Measurements from ENCODE around the gene CDH4. TPM values are rescaled to one million over a fixed set of nuclear protein-coding genes. Genes with fewer than 3 reads are reported as not detected.
A peak's percentile ranks its signal among the peaks of the same experiment; 100 is the strongest.

The CDH4 gene
- polyA plus RNA-seq, 4 donors, result 0.09 to 4.1 (median 0.25) TPM

DNA sequence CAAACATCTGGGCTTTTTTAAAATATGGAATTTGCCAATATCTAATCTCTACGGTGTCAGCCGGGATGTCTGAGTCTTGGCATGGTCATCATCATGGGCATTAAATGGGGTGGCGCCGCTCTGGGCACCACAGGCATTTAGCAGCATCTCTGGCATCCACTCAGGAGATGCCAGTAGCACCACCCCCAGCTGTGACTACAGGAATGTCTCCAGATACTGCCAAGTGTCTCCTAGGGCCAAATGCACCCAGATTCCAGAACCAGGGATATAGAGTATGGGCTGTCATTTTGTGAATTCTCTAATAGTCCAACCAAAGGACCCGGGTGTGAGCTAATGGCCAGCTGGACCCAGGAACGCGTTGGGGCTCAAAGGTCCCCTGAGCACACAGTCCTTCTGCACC is 452.6 kb downstream of the CDH4 start:
- no peaks in the 10 kb centered on the region for H3K27me3 ChIP-seq (ENCODE audit: control insufficient read depth in 3 of 3, insufficient read depth in 3 of 3, low read length in 3 of 3)
- no peaks in the 10 kb centered on the region for H3K9me3 ChIP-seq (ENCODE audit: control insufficient read depth in 2 of 2, insufficient read depth in 1 of 2, low read depth in 1 of 2, low read length in 1 of 2)
- DNase-seq (no peak), FAIRE-seq (no peak)
- no peak overlapping the region for H3K4me3 ChIP-seq (ENCODE audit: low read depth in 1 of 3, low read length in 3 of 3)
- no peaks in the 10 kb centered on the region for H3K36me3 ChIP-seq (ENCODE audit: control insufficient read depth in 3 of 3, insufficient read depth in 2 of 3, low read depth in 1 of 3, low read length in 3 of 3)
- no peaks in the 10 kb centered on the region for H3K4me1 ChIP-seq (ENCODE audit: control insufficient read depth in 3 of 3, insufficient read depth in 2 of 3, low read depth in 1 of 3, low read length in 2 of 3)
- no peak overlapping the region for H3K27ac ChIP-seq (ENCODE audit: low read depth in 1 of 3, low read length in 2 of 3)
- 67 to 86% (median 74%) methylated on average over 7 of the region's 7 CpGs for WGBS, 3 donors

DNA sequence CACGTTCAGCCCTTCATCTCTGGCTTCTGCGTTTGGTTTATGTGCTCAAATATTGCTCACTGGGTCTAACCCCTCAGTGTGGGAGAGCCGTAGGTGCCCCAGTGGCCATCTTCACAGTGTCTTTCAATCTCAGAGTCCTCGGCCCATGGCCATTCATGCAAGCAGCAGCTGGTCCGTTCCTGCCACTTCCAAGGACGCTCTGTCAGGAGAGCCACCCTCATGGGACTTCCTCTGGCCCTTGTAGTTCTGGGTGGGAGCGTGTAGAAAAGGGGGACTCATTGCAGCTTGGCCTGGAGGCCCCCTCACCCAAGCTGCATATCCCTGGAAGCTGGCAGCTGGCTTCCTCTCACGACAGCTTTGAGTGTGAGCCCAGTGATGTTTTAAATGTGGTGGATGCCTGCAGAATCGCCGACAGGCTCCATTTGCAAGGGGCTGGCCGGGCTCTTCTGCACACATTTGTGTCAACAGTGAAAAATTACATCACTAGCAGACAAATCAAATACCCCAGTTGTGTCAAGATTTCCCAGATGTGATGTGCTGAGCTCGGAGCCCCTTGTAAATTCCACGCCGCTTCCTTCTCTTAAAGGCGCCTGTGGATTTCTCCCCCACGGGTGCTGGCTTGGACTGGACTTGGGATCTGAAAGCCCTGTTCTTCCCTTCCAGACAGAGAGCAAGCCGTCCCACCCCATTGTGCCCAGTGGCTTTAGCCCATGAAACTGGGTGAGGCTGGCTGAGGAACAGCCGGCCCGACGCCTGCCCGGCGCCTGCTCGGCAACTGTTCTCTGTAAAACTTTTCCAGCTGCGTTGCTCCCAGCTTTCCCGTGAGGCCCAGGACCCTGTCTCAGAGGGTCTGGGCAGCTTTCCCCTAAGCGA is 453.6 kb downstream of the CDH4 start:
- Histone ChIP-seq H3K27ac (ENCODE audit: low read depth in 1 of 3, low read length in 2 of 3) (no peak overlapping the region), H3K36me3 (ENCODE audit: control insufficient read depth in 3 of 3, insufficient read depth in 2 of 3, low read depth in 1 of 3, low read length in 3 of 3) (no peaks in the 10 kb centered on the region), H3K9me3 (ENCODE audit: control insufficient read depth in 2 of 2, insufficient read depth in 1 of 2, low read depth in 1 of 2, low read length in 1 of 2) (no peaks in the 10 kb centered on the region), H3K4me1 (ENCODE audit: control insufficient read depth in 3 of 3, insufficient read depth in 2 of 3, low read depth in 1 of 3, low read length in 2 of 3) (no peaks in the 10 kb centered on the region), H3K27me3 (ENCODE audit: control insufficient read depth in 3 of 3, insufficient read depth in 3 of 3, low read length in 3 of 3) (no peaks in the 10 kb centered on the region), H3K4me3 (ENCODE audit: low read depth in 1 of 3, low read length in 3 of 3) (no peak overlapping the region)
- WGBS, 3 donors, result 57 to 74% (median 63%) methylated on average over 26 of the region's 26 CpGs
- DNase-seq (no peak), FAIRE-seq (no peak)

DNA sequence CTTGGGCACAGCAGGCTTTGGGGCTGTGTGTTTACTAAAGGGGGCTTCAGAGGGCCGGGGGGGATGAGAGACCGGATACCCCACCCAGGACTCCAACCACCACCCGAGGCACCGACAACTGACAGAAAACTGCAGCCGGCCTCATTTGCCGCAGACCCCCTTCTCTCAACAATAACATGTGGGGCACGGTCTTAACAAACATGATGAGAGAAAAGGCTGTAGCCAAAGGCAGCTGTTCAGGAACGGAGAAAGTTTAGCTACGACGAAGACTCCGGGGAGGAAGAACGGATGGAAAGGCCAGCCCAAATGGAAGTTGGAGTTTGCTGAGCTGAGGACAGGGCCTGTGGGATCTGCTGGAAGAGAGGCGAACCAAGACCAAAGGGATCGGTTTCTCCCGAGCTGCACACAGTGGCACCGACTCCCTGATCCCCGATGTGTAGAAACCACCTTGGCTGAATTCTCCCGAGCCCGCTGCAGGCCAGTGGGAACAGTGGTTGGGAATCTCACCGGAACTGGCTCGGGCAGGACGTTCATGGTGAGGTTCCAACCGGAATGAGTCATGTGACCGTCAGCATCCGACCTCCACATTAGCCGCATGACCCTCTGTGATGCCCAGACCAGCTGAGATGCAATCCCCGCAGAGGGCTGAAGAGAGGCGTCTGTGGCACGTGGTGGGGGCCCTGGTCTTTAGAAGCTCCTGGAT is 454.3 kb downstream of the CDH4 start:
- H3K36me3 ChIP-seq (ENCODE audit: control insufficient read depth in 3 of 3, insufficient read depth in 2 of 3, low read depth in 1 of 3, low read length in 3 of 3), result no peaks in the 10 kb centered on the region
- no peak overlapping the region for H3K27ac ChIP-seq (ENCODE audit: low read depth in 1 of 3, low read length in 2 of 3)
- H3K4me3 ChIP-seq (ENCODE audit: low read depth in 1 of 3, low read length in 3 of 3), result no peak overlapping the region
- DNase-seq (no peak), FAIRE-seq (no peak)
- no peaks in the 10 kb centered on the region for H3K9me3 ChIP-seq (ENCODE audit: control insufficient read depth in 2 of 2, insufficient read depth in 1 of 2, low read depth in 1 of 2, low read length in 1 of 2)
- 79 to 88% (median 86%) methylated on average over 29 of the region's 29 CpGs for WGBS, 3 donors
- peaks cover 0 to 2% (median 0%) of the 10 kb centered on the region in 3 donors for H3K27me3 ChIP-seq (ENCODE audit: control insufficient read depth in 3 of 3, insufficient read depth in 3 of 3, low read length in 3 of 3)
- no peaks in the 10 kb centered on the region for H3K4me1 ChIP-seq (ENCODE audit: control insufficient read depth in 3 of 3, insufficient read depth in 2 of 3, low read depth in 1 of 3, low read length in 2 of 3)

DNA sequence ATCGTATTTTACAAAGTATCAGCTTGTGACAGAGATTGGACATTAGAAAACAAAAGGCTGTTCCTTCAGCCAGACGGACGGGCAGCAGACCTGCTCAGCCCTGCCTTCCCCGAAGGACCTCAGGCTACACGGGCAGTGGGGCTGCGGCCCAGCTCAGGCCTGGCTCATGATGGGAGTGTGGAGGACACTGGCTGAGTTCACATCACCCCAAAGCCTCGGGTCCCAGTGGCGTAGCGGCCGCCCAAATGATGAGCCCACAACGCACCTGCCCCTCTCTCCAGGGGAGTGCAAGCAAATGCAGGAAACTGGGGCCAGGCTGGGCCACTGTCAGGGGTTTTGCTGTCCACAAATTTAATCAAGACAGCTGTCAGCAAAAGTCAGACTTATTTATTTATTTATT is 456.8 kb downstream of the CDH4 start:
- DNase-seq (no peak), FAIRE-seq (no peak)
- H3K36me3 ChIP-seq (ENCODE audit: control insufficient read depth in 3 of 3, insufficient read depth in 2 of 3, low read depth in 1 of 3, low read length in 3 of 3), result no peaks in the 10 kb centered on the region
- H3K4me3 ChIP-seq (ENCODE audit: low read depth in 1 of 3, low read length in 3 of 3), result no peak overlapping the region
- H3K27me3 ChIP-seq (ENCODE audit: control insufficient read depth in 3 of 3, insufficient read depth in 3 of 3, low read length in 3 of 3), result peaks cover 0 to 2% (median 0%) of the 10 kb centered on the region in 3 donors
- no peaks in the 10 kb centered on the region for H3K4me1 ChIP-seq (ENCODE audit: control insufficient read depth in 3 of 3, insufficient read depth in 2 of 3, low read depth in 1 of 3, low read length in 2 of 3)
- no peaks in the 10 kb centered on the region for H3K9me3 ChIP-seq (ENCODE audit: control insufficient read depth in 2 of 2, insufficient read depth in 1 of 2, low read depth in 1 of 2, low read length in 1 of 2)
- H3K27ac ChIP-seq (ENCODE audit: low read depth in 1 of 3, low read length in 2 of 3), result no peak overlapping the region
- 85 to 92% (median 87%) methylated on average over 11 of the region's 11 CpGs for WGBS, 3 donors

DNA sequence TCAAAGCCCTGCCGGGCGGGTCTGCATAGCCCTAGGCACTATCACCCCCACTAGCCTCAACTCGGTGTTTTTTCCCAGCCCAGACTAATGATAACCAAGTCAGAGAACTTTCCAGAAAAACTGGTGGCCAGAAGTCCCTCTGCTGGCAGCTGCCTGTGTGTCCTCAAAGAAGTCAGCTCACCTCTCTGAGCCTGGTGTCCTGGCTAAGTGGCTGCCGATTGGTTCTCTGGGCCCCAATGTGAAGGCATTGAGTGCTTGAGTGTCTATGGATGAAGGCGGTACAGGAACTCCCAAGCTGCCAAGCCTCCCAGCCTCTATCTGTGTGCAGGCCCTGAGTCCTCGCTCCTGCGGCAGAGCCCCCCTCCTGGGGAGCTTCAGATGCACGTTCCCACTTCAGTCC is 458.0 kb downstream of the CDH4 start:
- no peaks in the 10 kb centered on the region for H3K36me3 ChIP-seq (ENCODE audit: control insufficient read depth in 3 of 3, insufficient read depth in 2 of 3, low read depth in 1 of 3, low read length in 3 of 3)
- 82 to 89% (median 85%) methylated on average over 8 of the region's 8 CpGs for WGBS, 3 donors
- no peak overlapping the region for H3K27ac ChIP-seq (ENCODE audit: low read depth in 1 of 3, low read length in 2 of 3)
- no peaks in the 10 kb centered on the region for H3K9me3 ChIP-seq (ENCODE audit: control insufficient read depth in 2 of 2, insufficient read depth in 1 of 2, low read depth in 1 of 2, low read length in 1 of 2)
- FAIRE-seq, result no peak
- H3K4me1 ChIP-seq (ENCODE audit: control insufficient read depth in 3 of 3, insufficient read depth in 2 of 3, low read depth in 1 of 3, low read length in 2 of 3), result no peaks in the 10 kb centered on the region
- H3K27me3 ChIP-seq (ENCODE audit: control insufficient read depth in 3 of 3, insufficient read depth in 3 of 3, low read length in 3 of 3), result peaks cover 0 to 2% (median 0%) of the 10 kb centered on the region in 3 donors
- DNase-seq, result no peak
- no peak overlapping the region for H3K4me3 ChIP-seq (ENCODE audit: low read depth in 1 of 3, low read length in 3 of 3)

DNA sequence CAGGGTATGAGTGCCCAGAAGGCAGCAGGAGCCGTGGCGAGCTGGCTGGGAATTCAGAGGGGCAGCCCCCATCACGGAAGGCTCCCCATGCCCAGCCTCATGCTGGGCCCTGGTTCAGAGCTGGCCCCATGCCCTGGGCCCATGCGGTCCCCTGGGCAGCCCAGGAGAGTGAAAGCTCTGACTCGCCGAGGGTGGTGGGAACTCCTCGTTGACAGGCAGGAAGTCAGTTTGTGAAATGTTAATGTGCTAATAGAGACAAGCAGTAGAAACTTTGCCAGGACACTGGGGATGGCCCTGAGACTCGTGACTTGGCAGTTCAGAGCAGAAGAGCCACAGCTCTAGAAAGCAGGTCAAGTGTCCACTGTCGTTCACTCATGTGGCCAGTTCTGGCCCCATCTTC is 460.6 kb downstream of the CDH4 start:
- DNase-seq (no peak), FAIRE-seq (no peak)
- Histone ChIP-seq H3K36me3 (ENCODE audit: control insufficient read depth in 3 of 3, insufficient read depth in 2 of 3, low read depth in 1 of 3, low read length in 3 of 3) (no peaks in the 10 kb centered on the region), H3K9me3 (ENCODE audit: control insufficient read depth in 2 of 2, insufficient read depth in 1 of 2, low read depth in 1 of 2, low read length in 1 of 2) (peaks cover 0 to 14% of the 10 kb centered on the region in 2 donors), H3K27ac (ENCODE audit: low read depth in 1 of 3, low read length in 2 of 3) (no peak overlapping the region), H3K27me3 (ENCODE audit: control insufficient read depth in 3 of 3, insufficient read depth in 3 of 3, low read length in 3 of 3) (peaks cover 0 to 2% (median 0%) of the 10 kb centered on the region in 3 donors), H3K4me1 (ENCODE audit: control insufficient read depth in 3 of 3, insufficient read depth in 2 of 3, low read depth in 1 of 3, low read length in 2 of 3) (no peaks in the 10 kb centered on the region), H3K4me3 (ENCODE audit: low read depth in 1 of 3, low read length in 3 of 3) (no peak overlapping the region)
- WGBS, 3 donors, result 45 to 53% (median 51%) methylated on average over 9 of the region's 9 CpGs

DNA sequence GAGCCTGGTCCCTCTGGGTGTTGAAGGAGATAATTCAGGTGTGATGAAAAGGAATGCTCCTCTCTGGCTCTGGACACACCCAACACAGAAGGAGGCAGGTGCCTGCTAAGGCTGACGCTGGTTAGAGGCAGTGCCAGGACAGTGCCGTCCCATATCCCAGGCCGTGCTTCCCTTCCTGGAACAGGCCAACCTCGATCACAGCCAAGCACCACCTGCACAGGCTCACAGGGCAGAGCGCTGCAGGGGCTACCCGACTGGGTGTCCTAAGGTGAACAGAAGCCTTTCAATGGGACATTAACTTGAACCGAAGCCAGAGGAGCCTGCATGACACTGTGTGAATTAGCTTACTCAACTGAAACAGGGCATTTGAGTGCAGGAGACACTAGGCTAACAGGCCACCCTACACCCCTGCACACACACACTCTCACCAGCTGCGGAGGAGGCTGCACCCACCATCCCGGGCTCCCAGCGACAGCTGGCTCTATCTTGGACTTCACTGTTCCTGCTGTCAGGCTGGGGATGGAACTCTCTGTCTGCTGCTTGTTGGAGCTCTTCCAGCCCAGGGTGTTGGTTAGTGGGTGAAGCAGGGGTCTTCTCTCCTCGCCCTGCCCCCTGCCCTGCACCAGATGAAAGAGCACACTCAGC is 466.4 kb downstream of the CDH4 start:
- H3K9me3 ChIP-seq (ENCODE audit: control insufficient read depth in 2 of 2, insufficient read depth in 1 of 2, low read depth in 1 of 2, low read length in 1 of 2), result peaks cover 0 to 14% of the 10 kb centered on the region in 2 donors
- DNase-seq (no peak), FAIRE-seq (no peak)
- no peaks in the 10 kb centered on the region for H3K27me3 ChIP-seq (ENCODE audit: control insufficient read depth in 3 of 3, insufficient read depth in 3 of 3, low read length in 3 of 3)
- no peaks in the 10 kb centered on the region for H3K36me3 ChIP-seq (ENCODE audit: control insufficient read depth in 3 of 3, insufficient read depth in 2 of 3, low read depth in 1 of 3, low read length in 3 of 3)
- no peak overlapping the region for H3K27ac ChIP-seq (ENCODE audit: low read depth in 1 of 3, low read length in 2 of 3)
- H3K4me3 ChIP-seq (ENCODE audit: low read depth in 1 of 3, low read length in 3 of 3), result no peak overlapping the region
- H3K4me1 ChIP-seq (ENCODE audit: control insufficient read depth in 3 of 3, insufficient read depth in 2 of 3, low read depth in 1 of 3, low read length in 2 of 3), result no peaks in the 10 kb centered on the region
- 80 to 89% (median 85%) methylated on average over 11 of the region's 11 CpGs for whole genome bisulfite sequencing, 3 donors

DNA sequence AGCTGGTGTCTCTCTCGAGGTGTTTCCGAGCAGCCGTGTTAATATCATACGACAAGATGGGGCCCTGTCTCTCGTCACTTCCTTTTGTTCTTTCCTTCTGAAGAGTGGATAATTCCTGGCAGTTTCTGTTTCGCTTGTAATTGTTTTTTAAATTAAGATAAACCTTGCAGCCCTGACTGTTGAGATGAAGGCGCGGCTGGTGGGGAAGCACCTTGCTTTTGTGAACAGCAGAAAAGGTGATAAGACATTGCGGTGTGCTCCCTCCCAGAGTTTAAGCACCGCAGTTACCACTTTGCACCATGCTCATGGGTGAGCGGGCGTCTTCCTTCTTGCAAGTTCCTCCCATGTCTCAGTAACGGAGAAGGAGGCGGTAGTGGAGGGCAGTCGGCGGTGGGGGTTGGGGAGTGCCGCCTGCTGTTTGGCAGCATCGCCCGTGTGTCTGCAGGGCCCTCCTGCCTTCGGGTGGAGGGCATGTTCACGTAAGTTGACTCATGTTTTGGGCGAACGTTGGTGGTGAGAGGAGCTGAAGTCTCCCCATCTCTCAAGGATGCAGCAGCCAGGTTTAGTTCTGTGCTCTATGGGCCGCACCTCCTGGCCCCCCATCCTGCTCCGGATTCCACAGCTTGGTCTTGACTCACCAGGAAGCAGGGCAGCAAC is 467.8 kb downstream of the CDH4 start:
- WGBS, 3 donors, result 12 to 47% (median 23%) methylated on average over 25 of the region's 25 CpGs
- H3K27ac ChIP-seq (ENCODE audit: low read depth in 1 of 3, low read length in 2 of 3), result no peak overlapping the region
- H3K4me3 ChIP-seq (ENCODE audit: low read depth in 1 of 3, low read length in 3 of 3), result no peak overlapping the region
- H3K27me3 ChIP-seq (ENCODE audit: control insufficient read depth in 3 of 3, insufficient read depth in 3 of 3, low read length in 3 of 3), result no peaks in the 10 kb centered on the region
- no peaks in the 10 kb centered on the region for H3K36me3 ChIP-seq (ENCODE audit: control insufficient read depth in 3 of 3, insufficient read depth in 2 of 3, low read depth in 1 of 3, low read length in 3 of 3)
- no peaks in the 10 kb centered on the region for H3K4me1 ChIP-seq (ENCODE audit: control insufficient read depth in 3 of 3, insufficient read depth in 2 of 3, low read depth in 1 of 3, low read length in 2 of 3)
- no peak for FAIRE-seq
- DNase-seq, result peak in 1 of 2 donors; percentile 3
- peaks cover 0 to 14% of the 10 kb centered on the region in 2 donors for H3K9me3 ChIP-seq (ENCODE audit: control insufficient read depth in 2 of 2, insufficient read depth in 1 of 2, low read depth in 1 of 2, low read length in 1 of 2)
